Epithelial cell of esophagus (primary cell): ENCODE results near the gene TMEM175.

Experiments used
- DNase-seq: peaks from one replicate; pipeline ENCODE4 v3.0.0; 2010; ENCODE audit warnings: low read depth
- H3K4me3 ChIP-seq: 2 replicates; pipeline ENCODE4 v1.5.1; 2011; ENCODE audit warnings: mild to moderate bottlenecking, low read length, control low read depth
- TF ChIP-seq, protein P1 (sequence below): IDR thresholded peaks from 2 replicates; pipeline ENCODE4 v1.5.1; 2011; ENCODE audit warnings: low read depth, mild to moderate bottlenecking, low read length, control low read depth, inconsistent platforms; ENCODE audit not compliant: insufficient read depth; ENCODE audit errors: missing control alignments

The TMEM175 gene, protein sequence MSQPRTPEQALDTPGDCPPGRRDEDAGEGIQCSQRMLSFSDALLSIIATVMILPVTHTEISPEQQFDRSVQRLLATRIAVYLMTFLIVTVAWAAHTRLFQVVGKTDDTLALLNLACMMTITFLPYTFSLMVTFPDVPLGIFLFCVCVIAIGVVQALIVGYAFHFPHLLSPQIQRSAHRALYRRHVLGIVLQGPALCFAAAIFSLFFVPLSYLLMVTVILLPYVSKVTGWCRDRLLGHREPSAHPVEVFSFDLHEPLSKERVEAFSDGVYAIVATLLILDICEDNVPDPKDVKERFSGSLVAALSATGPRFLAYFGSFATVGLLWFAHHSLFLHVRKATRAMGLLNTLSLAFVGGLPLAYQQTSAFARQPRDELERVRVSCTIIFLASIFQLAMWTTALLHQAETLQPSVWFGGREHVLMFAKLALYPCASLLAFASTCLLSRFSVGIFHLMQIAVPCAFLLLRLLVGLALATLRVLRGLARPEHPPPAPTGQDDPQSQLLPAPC

DNA sequence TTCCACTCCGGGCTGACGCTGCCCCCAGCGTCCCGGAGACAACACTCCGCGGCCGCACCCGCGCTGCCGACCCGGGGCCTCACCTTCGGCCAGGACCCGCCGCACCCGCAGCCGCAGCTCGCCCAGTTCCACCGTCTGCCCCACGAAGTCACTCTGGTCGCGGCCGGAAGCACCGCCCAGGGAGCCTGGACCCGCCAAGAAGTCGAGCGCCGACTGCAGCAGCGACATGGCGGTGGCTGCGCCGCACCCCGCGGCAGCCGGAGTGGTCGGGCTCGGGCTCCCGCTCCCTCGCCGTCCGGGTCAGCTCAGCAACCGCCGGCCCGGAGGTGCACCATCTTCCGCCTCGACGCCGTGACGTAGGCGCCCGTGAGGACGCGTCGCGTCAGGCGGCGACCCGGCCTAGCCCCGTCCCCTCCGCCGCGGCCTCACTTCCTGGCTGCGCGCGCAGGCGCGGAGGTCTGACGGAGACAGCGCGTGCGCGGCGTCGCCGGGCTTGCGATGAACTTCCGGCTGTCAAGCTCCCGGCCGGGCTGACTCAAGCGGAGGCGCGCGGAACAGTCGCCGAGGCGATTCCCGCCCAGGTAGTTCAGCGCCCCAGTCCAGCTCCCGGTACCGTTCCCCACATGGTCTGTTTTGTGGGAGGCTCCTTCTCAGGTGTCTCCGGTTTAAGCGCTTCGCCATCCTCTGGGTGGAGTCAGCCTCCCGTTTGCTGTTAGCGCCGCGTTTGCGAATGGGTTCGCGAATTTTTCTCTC lies at the start of gene TMEM175, which contains the start of gene GAK:
Gene TMEM175 (plus strand): TSS at position 501 of the 753 bp plus-strand sequence. CDS start 15,280 bp downstream, outside the sequence.
Gene GAK (minus strand): TSS at position 357 of the 753 bp plus-strand sequence. CDS start 129 bp downstream, at position 228.
- peak within 1 kb of the TSS; percentile 67 for H3K4me3 ChIP-seq
- TF ChIP-seq, protein P1, sequence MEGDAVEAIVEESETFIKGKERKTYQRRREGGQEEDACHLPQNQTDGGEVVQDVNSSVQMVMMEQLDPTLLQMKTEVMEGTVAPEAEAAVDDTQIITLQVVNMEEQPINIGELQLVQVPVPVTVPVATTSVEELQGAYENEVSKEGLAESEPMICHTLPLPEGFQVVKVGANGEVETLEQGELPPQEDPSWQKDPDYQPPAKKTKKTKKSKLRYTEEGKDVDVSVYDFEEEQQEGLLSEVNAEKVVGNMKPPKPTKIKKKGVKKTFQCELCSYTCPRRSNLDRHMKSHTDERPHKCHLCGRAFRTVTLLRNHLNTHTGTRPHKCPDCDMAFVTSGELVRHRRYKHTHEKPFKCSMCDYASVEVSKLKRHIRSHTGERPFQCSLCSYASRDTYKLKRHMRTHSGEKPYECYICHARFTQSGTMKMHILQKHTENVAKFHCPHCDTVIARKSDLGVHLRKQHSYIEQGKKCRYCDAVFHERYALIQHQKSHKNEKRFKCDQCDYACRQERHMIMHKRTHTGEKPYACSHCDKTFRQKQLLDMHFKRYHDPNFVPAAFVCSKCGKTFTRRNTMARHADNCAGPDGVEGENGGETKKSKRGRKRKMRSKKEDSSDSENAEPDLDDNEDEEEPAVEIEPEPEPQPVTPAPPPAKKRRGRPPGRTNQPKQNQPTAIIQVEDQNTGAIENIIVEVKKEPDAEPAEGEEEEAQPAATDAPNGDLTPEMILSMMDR, result no peak
- DNase-seq, result peak; percentile 98

DNA sequence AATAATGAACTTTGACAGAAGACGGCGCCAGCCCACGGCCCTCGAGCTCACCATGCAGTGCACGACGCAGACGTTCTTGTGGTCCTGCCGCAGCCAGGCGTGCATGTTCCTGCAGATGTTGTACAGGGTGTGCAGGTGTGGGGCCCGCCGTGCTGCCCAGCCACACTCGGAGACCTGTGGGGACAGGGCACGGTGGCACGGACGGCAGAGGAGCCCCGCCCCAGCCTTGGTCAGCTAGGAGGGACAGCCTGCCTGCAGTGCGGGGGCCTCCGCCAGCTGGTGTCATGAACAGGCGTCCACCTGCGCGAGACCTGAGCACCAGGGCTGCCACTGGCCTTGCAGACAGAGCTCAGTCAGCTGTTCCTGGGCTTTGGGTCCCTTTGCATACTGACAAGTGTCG lies 49.6 kb upstream of the TMEM175 start:
- H3K4me3 ChIP-seq, result no peak overlapping the region

DNA sequence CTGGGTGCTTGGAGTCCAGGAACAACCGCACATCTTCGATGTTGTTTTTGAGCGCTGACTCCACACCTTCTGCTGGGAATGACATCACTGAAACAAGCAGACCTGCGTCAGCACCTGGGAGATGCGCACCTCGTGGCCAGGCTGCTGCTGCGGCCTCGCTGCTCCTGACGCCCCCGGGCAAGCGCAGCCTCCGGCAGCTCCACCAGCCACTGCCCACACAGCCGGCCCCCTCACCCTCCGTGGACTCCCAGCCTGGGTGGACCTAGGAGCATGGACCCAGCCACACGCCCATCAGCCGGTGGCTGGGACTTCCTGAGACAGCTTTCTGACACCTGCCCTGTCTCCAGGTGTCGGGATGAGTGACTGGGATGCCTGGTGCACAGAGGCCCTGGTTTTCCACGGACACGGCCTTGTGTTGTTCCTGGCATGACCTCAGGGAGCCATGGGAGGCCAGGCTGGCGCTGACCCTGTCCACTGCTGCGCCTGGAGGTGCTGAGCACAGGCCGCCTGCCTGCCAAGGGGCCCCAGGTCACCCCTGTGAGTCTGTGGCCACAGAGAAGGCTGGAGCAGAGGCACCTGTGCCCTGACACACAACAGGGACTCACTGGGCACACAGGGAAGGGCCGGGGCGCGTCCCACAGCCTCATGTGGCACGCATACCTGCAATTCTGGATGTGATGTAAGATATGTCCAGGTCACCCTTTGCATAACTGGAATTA lies 48.7 kb upstream of the TMEM175 start:
- TF ChIP-seq, protein P1, result no peak
- no peak for DNase-seq
- no peak overlapping the region for H3K4me3 ChIP-seq

More for the DNA sequence above, 49.6 kb upstream of the TMEM175 start:
- TF ChIP-seq, protein P1, result no peak
- no peak for DNase-seq

DNA sequence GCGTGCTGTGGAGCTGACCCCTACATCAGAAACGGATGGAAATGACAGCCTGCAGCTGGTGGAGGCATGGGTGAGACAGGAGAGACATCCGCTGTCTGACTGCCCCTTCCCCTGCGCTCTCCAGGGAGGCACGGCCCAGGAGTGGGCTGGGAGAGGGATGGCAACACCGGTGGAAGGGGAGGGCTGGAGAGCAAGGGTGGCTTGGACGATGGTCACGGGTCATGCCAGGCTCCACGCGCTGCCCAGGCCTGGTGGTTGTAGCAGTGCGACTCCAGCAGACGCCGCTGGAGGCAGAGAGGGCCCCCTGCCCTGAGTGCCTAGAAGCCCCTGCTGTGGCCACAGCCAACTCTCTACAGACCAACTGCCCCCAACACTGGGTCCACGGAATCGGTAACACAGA lies 48.0 kb upstream of the TMEM175 start:
- no peak for DNase-seq
- TF ChIP-seq, protein P1, result no peak
- H3K4me3 ChIP-seq, result no peak overlapping the region

DNA sequence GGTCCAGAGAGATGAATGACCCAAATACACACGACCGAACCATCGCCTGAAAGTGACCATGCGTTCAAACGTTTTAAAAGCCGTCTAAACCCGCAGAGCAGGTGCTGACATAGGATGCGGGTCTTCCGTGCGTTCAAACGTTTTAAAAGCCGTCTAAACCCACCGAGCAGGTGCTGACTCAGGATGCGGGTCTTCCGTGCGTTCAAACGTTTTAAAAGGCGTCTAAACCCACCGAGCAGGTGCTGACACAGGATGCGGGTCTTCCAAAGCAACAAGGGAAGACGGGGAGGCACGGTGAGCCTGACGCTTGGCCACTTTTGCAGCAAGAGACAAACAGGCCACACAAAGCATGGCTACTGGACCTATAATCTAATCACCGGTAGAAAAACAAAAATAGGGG lies 47.4 kb upstream of the TMEM175 start:
- no peak for DNase-seq
- TF ChIP-seq, protein P1, result no peak
- no peak overlapping the region for H3K4me3 ChIP-seq

DNA sequence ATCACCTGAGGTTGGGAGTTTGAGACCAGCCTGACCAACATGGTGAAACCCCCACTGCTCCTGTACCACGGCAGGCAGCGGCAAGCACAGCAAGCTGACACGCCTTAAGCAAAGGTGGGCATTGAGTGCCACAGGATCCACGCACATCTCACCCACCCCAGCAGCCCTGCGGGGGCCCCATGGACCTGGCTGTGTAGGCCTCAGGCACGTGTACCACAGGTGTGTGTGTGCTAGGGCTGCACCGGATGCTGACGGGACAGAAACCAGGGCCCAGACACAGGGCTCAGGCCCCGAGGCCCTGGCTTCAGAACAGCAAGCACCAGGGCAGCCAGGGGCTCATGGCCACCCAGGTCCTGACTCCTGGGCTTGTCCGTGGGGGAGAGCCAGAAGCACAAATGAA lies 46.9 kb upstream of the TMEM175 start:
- TF ChIP-seq, protein P1, result no peak
- H3K4me3 ChIP-seq, result no peak overlapping the region
- DNase-seq, result no peak
